ENCODE measurements around the gene C1orf21. TPM values are rescaled to one million over a fixed set of nuclear protein-coding genes. Genes with fewer than 3 reads are reported as not detected.

The C1orf21 gene
- total and polyA plus RNA-seq, 2 of the 4 experiments (the other 2 are of a cell fraction), result 6.4 to 9.9 TPM

GRCh38 chr1:184574588-184574987 is 187.8 kb downstream of the C1orf21 start:
- H3K14ac ChIP-seq (replicated peaks; ENCODE audit: low read depth, low read length), result no peak overlapping the region
- no peak overlapping the region for H4K5ac ChIP-seq (ENCODE audit: low read depth, low read length)
- no peak overlapping the region for H2BK15ac ChIP-seq (ENCODE audit: low read depth, low read length)
- H2BK5ac ChIP-seq (ENCODE audit: low read depth, low read length, poor library complexity, severe bottlenecking), result no peak overlapping the region
- POLR2A ChIA-PET (ENCODE audit: unreplicated experiment), result no interaction called here
- intact Hi-C loops (cut with micrococcal nuclease) (no loop called here), in situ Hi-C loops (cut with MboI; ENCODE audit: low sequenced_read_pairs) (loop anchor here (25.0 kb wide), 1 partner anchor 487 kb away; no protein-coding TSS in a partner anchor), dilution Hi-C loops (cut with HindIII; ENCODE audit: low sequenced_read_pairs, unreplicated experiment) (no loop called here)
- H3K9ac ChIP-seq (ENCODE audit: low read depth, low read length), result no peak overlapping the region
- no peaks in the 10 kb centered on the region for H3K79me1 ChIP-seq (ENCODE audit: low read depth in 1 of 2, low read length in 2 of 2)
- no peak overlapping the region for H3K4ac ChIP-seq (ENCODE audit: low read depth, low read length)
- H4K91ac ChIP-seq (ENCODE audit: insufficient read depth, low read depth, low read length), result no peak overlapping the region
- H3K9me3 ChIP-seq (ENCODE audit: control insufficient read depth, insufficient read depth, low read length), result no peaks in the 10 kb centered on the region
- no peak overlapping the region for H2AK5ac ChIP-seq (ENCODE audit: low read depth, low read length)
- H2BK120ac ChIP-seq (ENCODE audit: low read depth, low read length), result no peak overlapping the region; the same call in 1 of the 2 replicates
- H3K4me1 ChIP-seq (ENCODE audit: control insufficient read depth, insufficient read depth, low read length), result no peaks in the 10 kb centered on the region
- no peaks in the 10 kb centered on the region for H3K27me3 ChIP-seq (ENCODE audit: control insufficient read depth, insufficient read depth, low read length)
- CTCF ChIA-PET, result interaction anchor here (1.1 kb wide), 1 partner anchor 11 kb away, joined by 4 read pairs; no protein-coding TSS in a partner anchor
- no peak overlapping the region for H2BK20ac ChIP-seq (ENCODE audit: low read depth, low read length)
- no peaks in the 10 kb centered on the region for H3K36me3 ChIP-seq (ENCODE audit: control insufficient read depth, insufficient read depth, low read length)
- H3K23ac ChIP-seq (ENCODE audit: low read depth, low read length), result no peak overlapping the region
- no peak overlapping the region for H4K8ac ChIP-seq (ENCODE audit: low read depth in 2 of 2, low read length in 2 of 2)
- H3K4me2 ChIP-seq (ENCODE audit: low read depth, low read length), result no peak overlapping the region
- H3K18ac ChIP-seq (ENCODE audit: low read depth, low read length), result no peak overlapping the region
- TF ChIP-seq NFE2L2 (IDR thresholded peaks at IDR 0.05; ENCODE audit: low read depth, low read length), result no peak
- no peak for TF ChIP-seq MXI1 (IDR thresholded peaks at IDR 0.05; ENCODE audit: borderline replicate concordance, low read depth, low read length)
- no peak for TF ChIP-seq BHLHE40 (IDR thresholded peaks at IDR 0.05; ENCODE audit: low read depth, low read length)
- no peak for TF ChIP-seq RAD21 (IDR thresholded peaks at IDR 0.05; ENCODE audit: low read length)
- no peak for TF ChIP-seq MAFK (IDR thresholded peaks at IDR 0.05; ENCODE audit: low read depth, low read length)
- H3K9me1 ChIP-seq (ENCODE audit: insufficient read depth, low read length), result no peaks in the 10 kb centered on the region
- H2AK9ac ChIP-seq (replicated peaks; ENCODE audit: low read depth, low read length, poor library complexity), result no peak overlapping the region
- no TSS peak for BruUV-seq (replicated peaks)
- no peak for DNase-seq
- no peak overlapping the region for H3K56ac ChIP-seq (ENCODE audit: extremely low read depth, insufficient read depth, low read length)
- no peak overlapping the region for H3K4me3 ChIP-seq (ENCODE audit: insufficient read depth, low read depth, low read length)
- WGBS, 2 experiments (ENCODE audit: extremely low coverage in 2 of 2, insufficient read length in 1 of 2), result 83% methylated on average over 1 of the region's 8 CpGs; no CpG with 5 or more reads in 1 of the 2 experiments
- no peaks in the 10 kb centered on the region for H4K20me1 ChIP-seq (ENCODE audit: insufficient read depth, low read length)
- H2AFZ ChIP-seq (replicated peaks; ENCODE audit: low read length, poor library complexity), result no peak overlapping the region
- H3K27ac ChIP-seq (ENCODE audit: insufficient read depth, low read length), result no peak overlapping the region
- no peak for ATAC-seq (ENCODE audit: low read depth)
